Activated CD4-positive, alpha-beta T cell treated with anti-CD3 and anti-CD28 coated beads, Interleukin-2, Interleukin-4, amounts not matched to agents 100 ng/mL and 50 ng/mL, durations not matched to agents 16 hours and 8 hours (primary cell): ENCODE measurements around the gene DNAL1.
"Not testable (repeated sequence)": the region's sequence is repeated elsewhere in the genome, so short reads cannot be mapped to it uniquely, and the experiment has no call there.

Experiments used
- DNase-seq: peaks from one replicate; pipeline ENCODE4 v3.0.0-alpha.2; 2020; ENCODE audit warnings: low spot score

DNAL1 gene

GRCh38 chr14:73640796-73641365 lies 3.9 kb upstream of the DNAL1 start:
- DNase-seq, result no peak

GRCh38 chr14:73645248-73645610 lies 443 bp downstream of the DNAL1 start:
- no peak for DNase-seq

GRCh38 chr14:73651005-73651404 lies 6.2 kb downstream of the DNAL1 start:
- no peak for DNase-seq

GRCh38 chr14:73655851-73656250 lies 11.1 kb downstream of the DNAL1 start:
- DNase-seq, result no peak

GRCh38 chr14:73659202-73659601 lies 14.4 kb downstream of the DNAL1 start:
- DNase-seq, result not testable (repeated sequence)

GRCh38 chr14:73660511-73660910 lies 15.7 kb downstream of the DNAL1 start:
- DNase-seq, result no peak

- no peak for DNase-seq
Measured at GRCh38 chr14:73661872-73662271, 17.1 kb downstream of the DNAL1 start.

GRCh38 chr14:73662487-73662943 lies 17.7 kb downstream of the DNAL1 start:
- no peak for DNase-seq

- no peak for DNase-seq
Measured at GRCh38 chr14:73663548-73664212, 18.9 kb downstream of the DNAL1 start.

- DNase-seq, result no peak
Measured at GRCh38 chr14:73665130-73665529, 20.3 kb downstream of the DNAL1 start.

- DNase-seq, result no peak
Measured at GRCh38 chr14:73666583-73666982, 21.8 kb downstream of the DNAL1 start.

- no peak for DNase-seq
Measured at GRCh38 chr14:73667854-73668253, 23.1 kb downstream of the DNAL1 start.

GRCh38 chr14:73674986-73675385 lies 30.2 kb downstream of the DNAL1 start:
- no peak for DNase-seq

GRCh38 chr14:73678698-73679097 lies 33.9 kb downstream of the DNAL1 start:
- DNase-seq, result no peak

- no peak for DNase-seq
Measured at GRCh38 chr14:73680821-73681220, 36.0 kb downstream of the DNAL1 start.

GRCh38 chr14:73684627-73685026 lies 39.8 kb downstream of the DNAL1 start:
- DNase-seq, result no peak

GRCh38 chr14:73685328-73685727 lies 40.5 kb downstream of the DNAL1 start:
- no peak for DNase-seq

- DNase-seq, result no peak
Measured at GRCh38 chr14:73686901-73687300, 42.1 kb downstream of the DNAL1 start.

- no peak for DNase-seq
Measured at GRCh38 chr14:73694083-73694482, 49.3 kb downstream of the DNAL1 start.

- no peak for DNase-seq
Measured at GRCh38 chr14:73695082-73695481, 50.3 kb downstream of the DNAL1 start.

GRCh38 chr14:73695997-73696396 lies 51.2 kb downstream of the DNAL1 start:
- DNase-seq, result peak; percentile 45

GRCh38 chr14:73696466-73697400 lies 51.9 kb downstream of the DNAL1 start:
- peak; percentile 90 for DNase-seq

GRCh38 chr14:73700325-73700724 lies 55.5 kb downstream of the DNAL1 start:
- peak; percentile 21 for DNase-seq
